Measurements from ENCODE around the gene UACA. TPM values are rescaled to one million over a fixed set of nuclear protein-coding genes. Genes with fewer than 3 reads are reported as not detected.

The UACA gene
- total and polyA plus RNA-seq, 8 donors: 4.9 to 135 (median 36.1) TPM

GRCh38 chr15:70628549-70628896, 134.8 kb downstream of the UACA start:
- TF ChIP-seq POLR2AphosphoS5 (IDR thresholded peaks at IDR 0.05) (no peak), EP300 (IDR thresholded peaks at IDR 0.05) (no peak), CTCF (IDR thresholded peaks at IDR 0.05) (no peak), POLR2A (IDR thresholded peaks at IDR 0.05) (no peak)
- peaks cover 5 to 26% (median 15%) of the 10 kb centered on the region in 4 donors for H3K4me1 ChIP-seq
- H3K9me3 ChIP-seq: peaks cover 0 to 1% (median under 1%) of the 10 kb centered on the region in 4 donors
- 79 to 89% (median 80%) methylated on average over 8 of the region's 8 CpGs for WGBS, 5 donors
- no peaks in the 10 kb centered on the region for H3K36me3 ChIP-seq
- no peak overlapping the region for H3K4me3 ChIP-seq
- intact Hi-C loops (cut with DNase I; ENCODE audit: low total_unique reads): no loop called here
- H3K27ac ChIP-seq: no peak overlapping the region
- H3K27me3 ChIP-seq: no peaks in the 10 kb centered on the region
- no peak for DNase-seq

GRCh38 chr15:70627734-70628548, 135.4 kb downstream of the UACA start:
- Histone ChIP-seq H3K9me3 (peaks cover 0 to 7% (median 3%) of the 10 kb centered on the region in 4 donors), H3K27ac (no peak overlapping the region), H3K4me1 (peaks cover 4 to 20% (median 12%) of the 10 kb centered on the region in 4 donors), H3K36me3 (no peaks in the 10 kb centered on the region), H3K4me3 (no peak overlapping the region), H3K27me3 (no peaks in the 10 kb centered on the region)
- DNase-seq: peak in 1 of 2 donors; percentile 46
- intact Hi-C loops (cut with DNase I; ENCODE audit: low total_unique reads): no loop called here
- no peak for TF ChIP-seq CTCF (IDR thresholded peaks at IDR 0.05)
- no peak for TF ChIP-seq EP300 (IDR thresholded peaks at IDR 0.05)
- TF ChIP-seq POLR2AphosphoS5 (IDR thresholded peaks at IDR 0.05): no peak
- no peak for TF ChIP-seq POLR2A (IDR thresholded peaks at IDR 0.05)
- WGBS, 5 donors: 57 to 74% (median 71%) methylated on average over 15 of the region's 15 CpGs

- intact Hi-C loops (cut with DNase I; ENCODE audit: low total_unique reads): no loop called here
- H3K4me3 ChIP-seq: no peak overlapping the region
- H3K27ac ChIP-seq: no peak overlapping the region
- DNase-seq: no peak
- TF ChIP-seq POLR2AphosphoS5 (IDR thresholded peaks at IDR 0.05) (no peak), EP300 (IDR thresholded peaks at IDR 0.05) (no peak), POLR2A (IDR thresholded peaks at IDR 0.05) (no peak), CTCF (IDR thresholded peaks at IDR 0.05) (no peak)
- H3K36me3 ChIP-seq: no peaks in the 10 kb centered on the region
- peaks cover 3 to 13% (median 8%) of the 10 kb centered on the region in 4 donors for H3K9me3 ChIP-seq
- 74 to 86% (median 82%) methylated on average over 7 of the region's 7 CpGs for WGBS, 5 donors
- no peaks in the 10 kb centered on the region for H3K27me3 ChIP-seq
- H3K4me1 ChIP-seq: peaks cover 0 to 19% (median 9%) of the 10 kb centered on the region in 4 donors
Measured at GRCh38 chr15:70627322-70627721, 136.0 kb downstream of the UACA start.

GRCh38 chr15:70625438-70625837, 137.9 kb downstream of the UACA start:
- WGBS, 5 donors: 26 to 48% (median 45%) methylated on average over 3 of the region's 3 CpGs
- Histone ChIP-seq H3K27me3 (no peaks in the 10 kb centered on the region), H3K9me3 (peaks cover 4 to 19% (median 8%) of the 10 kb centered on the region in 4 donors), H3K4me3 (no peak overlapping the region), H3K4me1 (peaks cover 0 to 12% (median 0%) of the 10 kb centered on the region in 4 donors), H3K27ac (no peak overlapping the region), H3K36me3 (no peaks in the 10 kb centered on the region)
- TF ChIP-seq CTCF (IDR thresholded peaks at IDR 0.05): no peak
- no peak for TF ChIP-seq POLR2A (IDR thresholded peaks at IDR 0.05)
- TF ChIP-seq EP300 (IDR thresholded peaks at IDR 0.05): no peak
- TF ChIP-seq POLR2AphosphoS5 (IDR thresholded peaks at IDR 0.05): no peak
- intact Hi-C loops (cut with DNase I; ENCODE audit: low total_unique reads): no loop called here
- no peak for DNase-seq

Data from stomach (tissue), 9 donors.